Thyroid gland (tissue), 4 donors: ENCODE measurements around the gene PCBP3.

Experiments
- POLR2A ChIP-seq, 2 donors: fragments of 450-650 bp; IDR thresholded peaks; one replicate each; pipeline ENCODE4 v1.6.1; 2017; ENCODE audit warnings: antibody characterized with exemption in 2 of 2, mild to moderate bottlenecking in 2 of 2, moderate library complexity in 1 of 2
- TF ChIP-seq, protein P1 (sequence below), 6 experiments: fragments of 200-600 bp in 3 of 6; fragments of 450-650 bp in 3 of 6; sonication (generic) in 3 of 6; IDR thresholded peaks; one replicate each; pipeline ENCODE4 v1.5.1; 2016 to 2019; ENCODE audit warnings: antibody characterized with exemption in 6 of 6, mild to moderate bottlenecking in 2 of 6, inconsistent platforms in 1 of 6, moderate library complexity in 1 of 6

DNA sequence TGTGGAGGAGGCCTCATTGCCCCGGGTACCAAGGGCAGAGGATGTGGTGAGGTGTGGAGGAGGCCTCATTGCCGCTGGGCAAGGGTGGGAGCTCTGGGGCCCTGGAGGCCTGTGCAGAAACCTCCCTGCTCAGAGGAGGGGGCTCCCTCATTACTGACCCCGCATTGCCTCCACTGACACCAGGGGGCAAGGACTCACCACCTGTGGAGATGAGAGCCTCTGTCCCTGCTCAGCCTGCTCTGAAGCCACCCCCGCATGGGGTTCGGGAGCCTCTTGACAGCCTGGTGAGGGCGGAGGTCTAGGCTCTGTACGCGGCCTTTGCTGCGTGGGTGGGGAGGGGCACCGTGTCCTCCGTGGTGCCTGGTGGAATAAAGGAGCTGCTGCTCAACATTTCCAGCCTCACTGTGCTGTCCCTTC, 243.1 kb downstream of the PCBP3 start:
- TF ChIP-seq, protein P1, sequence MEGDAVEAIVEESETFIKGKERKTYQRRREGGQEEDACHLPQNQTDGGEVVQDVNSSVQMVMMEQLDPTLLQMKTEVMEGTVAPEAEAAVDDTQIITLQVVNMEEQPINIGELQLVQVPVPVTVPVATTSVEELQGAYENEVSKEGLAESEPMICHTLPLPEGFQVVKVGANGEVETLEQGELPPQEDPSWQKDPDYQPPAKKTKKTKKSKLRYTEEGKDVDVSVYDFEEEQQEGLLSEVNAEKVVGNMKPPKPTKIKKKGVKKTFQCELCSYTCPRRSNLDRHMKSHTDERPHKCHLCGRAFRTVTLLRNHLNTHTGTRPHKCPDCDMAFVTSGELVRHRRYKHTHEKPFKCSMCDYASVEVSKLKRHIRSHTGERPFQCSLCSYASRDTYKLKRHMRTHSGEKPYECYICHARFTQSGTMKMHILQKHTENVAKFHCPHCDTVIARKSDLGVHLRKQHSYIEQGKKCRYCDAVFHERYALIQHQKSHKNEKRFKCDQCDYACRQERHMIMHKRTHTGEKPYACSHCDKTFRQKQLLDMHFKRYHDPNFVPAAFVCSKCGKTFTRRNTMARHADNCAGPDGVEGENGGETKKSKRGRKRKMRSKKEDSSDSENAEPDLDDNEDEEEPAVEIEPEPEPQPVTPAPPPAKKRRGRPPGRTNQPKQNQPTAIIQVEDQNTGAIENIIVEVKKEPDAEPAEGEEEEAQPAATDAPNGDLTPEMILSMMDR (IDR thresholded peaks at IDR 0.05) = no peak
- TF ChIP-seq POLR2A (IDR thresholded peaks at IDR 0.05) = no peak
